ENCODE results near the gene IRS2. TPM values are rescaled to one million over a fixed set of nuclear protein-coding genes. Genes with fewer than 3 reads are reported as not detected.

The IRS2 gene
- total RNA-seq, 6 experiments from 2014 or later = 8.8 to 26.0 (median 17.5) TPM

GRCh38 chr13:109707044-109707741 lies 79.2 kb downstream of the IRS2 start:
- Histone ChIP-seq H3K4me1 (peaks cover 0 to 27% (median 4%) of the 10 kb centered on the region in 4 donors), H3K27me3 (no peaks in the 10 kb centered on the region), H3K36me3 (no peaks in the 10 kb centered on the region), H3K27ac (peak overlapping the region in 1 of 3 donors; percentile 95), H3K9me3 (no peaks in the 10 kb centered on the region), H3K4me3 (no peak overlapping the region)
- WGBS (ENCODE audit: insufficient coverage, low coverage, low lambda C conversion rate, missing lambda C conversion rate) = 86% methylated on average over 13 of the region's 15 CpGs
- ATAC-seq (no peak), DNase-seq (no peak)
- intact Hi-C loops (cut with DNase I) = no loop called here
- TF ChIP-seq POLR2A (IDR thresholded peaks at IDR 0.05) = no peak
- no peak for TF ChIP-seq CTCF (IDR thresholded peaks at IDR 0.05)

DNA sequence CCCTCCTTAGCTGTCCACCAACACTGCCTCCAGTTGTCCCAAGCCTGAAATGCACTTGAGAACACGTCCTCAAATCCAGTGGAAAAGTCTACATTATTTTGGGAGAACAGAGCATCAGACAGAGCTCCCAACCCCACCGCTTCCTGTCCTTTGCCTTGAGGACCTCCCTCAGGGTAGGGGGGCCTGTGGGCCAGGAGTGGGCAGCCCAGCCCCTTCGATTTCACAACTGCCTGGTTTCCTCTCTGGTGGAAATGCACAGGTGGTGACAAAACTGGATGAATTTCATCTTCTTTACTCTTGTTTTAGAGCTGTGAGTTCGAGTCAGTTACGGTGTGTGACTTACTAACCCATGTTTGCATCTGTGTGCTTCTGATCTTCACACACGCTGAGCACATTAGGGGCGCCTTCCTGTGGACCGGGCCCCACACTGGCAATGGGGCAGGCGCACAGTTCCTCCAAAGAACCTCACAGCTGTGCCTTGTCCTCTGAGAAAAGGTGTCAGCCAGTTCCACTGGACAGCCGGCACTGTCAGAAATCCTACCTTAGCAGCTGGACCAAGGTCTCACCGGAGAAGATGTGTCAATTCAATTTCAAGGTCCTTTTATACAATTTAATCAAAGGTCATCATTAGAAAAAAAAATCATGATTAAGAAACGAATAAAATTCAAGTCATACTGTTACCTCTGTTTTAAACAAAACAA lies 80.2 kb downstream of the IRS2 start:
- no peaks in the 10 kb centered on the region for H3K9me3 ChIP-seq
- no peaks in the 10 kb centered on the region for H3K36me3 ChIP-seq
- TF ChIP-seq POLR2A (IDR thresholded peaks at IDR 0.05) (no peak), CTCF (IDR thresholded peaks at IDR 0.05) (no peak)
- H3K27ac ChIP-seq = peak overlapping the region in 2 of 3 donors; percentile 95 to 97
- WGBS (ENCODE audit: insufficient coverage, low coverage, low lambda C conversion rate, missing lambda C conversion rate) = 69% methylated on average over 6 of the region's 12 CpGs
- intact Hi-C loops (cut with DNase I) = no loop called here
- no peak overlapping the region for H3K4me3 ChIP-seq
- no peak for ATAC-seq
- H3K4me1 ChIP-seq = peaks cover 0 to 23% (median 4%) of the 10 kb centered on the region in 4 donors
- no peaks in the 10 kb centered on the region for H3K27me3 ChIP-seq
- DNase-seq = no peak

DNA sequence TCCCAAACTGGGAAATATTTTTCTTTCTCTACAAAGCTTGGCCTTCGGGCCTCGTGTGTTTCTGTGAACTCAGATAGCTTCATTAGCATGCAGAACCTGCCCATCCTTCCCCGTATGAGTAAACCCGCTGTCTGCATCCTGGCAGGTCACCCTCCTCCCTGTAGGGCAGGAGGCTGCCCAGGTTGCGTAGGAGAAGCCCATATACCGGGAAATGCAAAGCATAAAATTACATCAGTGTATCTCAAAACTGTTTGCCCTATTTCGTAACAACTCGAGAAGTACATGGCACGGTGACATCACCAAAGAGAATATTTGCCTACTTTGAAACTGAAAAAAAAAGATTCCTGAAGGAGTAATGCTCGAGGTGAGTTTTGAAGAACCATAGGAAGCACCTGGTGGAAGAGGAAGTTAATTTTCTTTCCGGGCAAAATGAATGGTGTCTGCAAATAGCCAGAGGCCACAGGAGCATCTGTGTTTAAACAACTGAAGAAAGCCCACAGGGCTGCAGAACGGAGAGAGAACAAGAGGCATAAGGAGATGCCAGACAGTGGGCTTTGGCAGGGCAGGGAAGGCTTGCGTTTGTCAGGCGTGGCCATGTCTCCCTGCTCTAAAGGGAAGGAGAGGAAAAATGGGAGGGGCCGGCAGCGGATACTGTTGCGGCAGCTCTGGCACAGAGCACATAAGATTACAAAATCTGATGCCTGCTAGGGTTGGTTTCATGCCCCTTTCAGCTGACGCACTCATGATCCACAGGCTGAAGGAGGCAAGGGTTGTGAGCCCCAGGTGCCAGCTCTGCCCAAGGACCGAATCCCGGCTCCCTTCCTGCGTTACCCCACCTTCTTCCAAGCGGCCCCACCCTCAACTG lies 81.4 kb downstream of the IRS2 start:
- Histone ChIP-seq H3K27me3 (no peaks in the 10 kb centered on the region), H3K4me1 (peaks cover 0 to 15% (median 4%) of the 10 kb centered on the region in 4 donors), H3K9me3 (no peaks in the 10 kb centered on the region), H3K36me3 (no peaks in the 10 kb centered on the region), H3K4me3 (peak overlapping the region in 2 of 3 donors; percentile 20 to 38), H3K27ac (peak overlapping the region; percentile 78 to 97 (median 95))
- ATAC-seq (peak; percentile 87 to 92 (median 89)), DNase-seq (peak; percentile 83 to 93 (median 89))
- WGBS (ENCODE audit: insufficient coverage, low coverage, low lambda C conversion rate, missing lambda C conversion rate) = 21% methylated on average over 17 of the region's 22 CpGs
- intact Hi-C loops (cut with DNase I) = no loop called here
- TF ChIP-seq CTCF (IDR thresholded peaks at IDR 0.05) (no peak), POLR2A (IDR thresholded peaks at IDR 0.05) (peak; percentile 47)

GRCh38 chr13:109703250-109703649 lies 83.1 kb downstream of the IRS2 start:
- DNase-seq (no peak), ATAC-seq (no peak)
- H3K27me3 ChIP-seq = no peaks in the 10 kb centered on the region
- no peak overlapping the region for H3K4me3 ChIP-seq
- WGBS (ENCODE audit: insufficient coverage, low coverage, low lambda C conversion rate, missing lambda C conversion rate) = 89% methylated on average over 3 of the region's 3 CpGs
- H3K4me1 ChIP-seq = peaks cover 0 to 15% (median 4%) of the 10 kb centered on the region in 4 donors
- H3K36me3 ChIP-seq = no peaks in the 10 kb centered on the region
- intact Hi-C loops (cut with DNase I) = no loop called here
- TF ChIP-seq POLR2A (IDR thresholded peaks at IDR 0.05) (no peak), CTCF (IDR thresholded peaks at IDR 0.05) (no peak)
- H3K27ac ChIP-seq = no peak overlapping the region
- no peaks in the 10 kb centered on the region for H3K9me3 ChIP-seq
